Ramos (cell line): Measurements from ENCODE around the gene ZNF280D.
"Not testable (repeated sequence)": the region's sequence is repeated elsewhere in the genome, so short reads cannot be mapped to it uniquely, and the experiment has no call there.

Source experiments
- in situ Hi-C: fragments of 300-500 bp; cut with MboI; formaldehyde crosslinking; loops from one replicate; pipeline ENCODE4 v1.14.3; 2022; ENCODE audit warnings: low sequenced_read_pairs; ENCODE audit not compliant: unreplicated experiment

The ZNF280D gene

GRCh38 chr15:56719774-56720555 is 13.3 kb downstream of the ZNF280D start:
- in situ Hi-C loops, result no loop called here

- in situ Hi-C loops, result no loop called here
Measured at GRCh38 chr15:56719021-56719612, 14.2 kb downstream of the ZNF280D start.

- in situ Hi-C loops, result no loop called here
Measured at GRCh38 chr15:56718560-56718959, 14.7 kb downstream of the ZNF280D start.

- in situ Hi-C loops, result no loop called here
Measured at GRCh38 chr15:56716334-56716733, 17.0 kb downstream of the ZNF280D start.

- in situ Hi-C loops, result no loop called here
Measured at GRCh38 chr15:56715220-56715619, 18.1 kb downstream of the ZNF280D start.

- in situ Hi-C loops, result not testable (repeated sequence)
Measured at GRCh38 chr15:56709502-56709901, 23.8 kb downstream of the ZNF280D start.

- in situ Hi-C loops, result no loop called here
Measured at GRCh38 chr15:56699743-56700142, 33.6 kb downstream of the ZNF280D start.

GRCh38 chr15:56698270-56698669 is 35.0 kb downstream of the ZNF280D start:
- in situ Hi-C loops, result no loop called here

GRCh38 chr15:56693761-56694160 is 39.5 kb downstream of the ZNF280D start:
- in situ Hi-C loops, result no loop called here

- in situ Hi-C loops, result no loop called here
Measured at GRCh38 chr15:56690733-56691132, 42.6 kb downstream of the ZNF280D start.

- in situ Hi-C loops, result no loop called here
Measured at GRCh38 chr15:56683908-56684307, 49.4 kb downstream of the ZNF280D start.

GRCh38 chr15:56681113-56681512 is 52.2 kb downstream of the ZNF280D start:
- in situ Hi-C loops, result no loop called here

- in situ Hi-C loops, result no loop called here
Measured at GRCh38 chr15:56679225-56679624, 54.1 kb downstream of the ZNF280D start.

GRCh38 chr15:56678571-56678970 is 54.7 kb downstream of the ZNF280D start:
- in situ Hi-C loops, result no loop called here

GRCh38 chr15:56677271-56677670 is 56.0 kb downstream of the ZNF280D start:
- in situ Hi-C loops, result no loop called here

GRCh38 chr15:56675930-56676329 is 57.4 kb downstream of the ZNF280D start:
- in situ Hi-C loops, result no loop called here

GRCh38 chr15:56674857-56675256 is 58.5 kb downstream of the ZNF280D start:
- in situ Hi-C loops, result no loop called here

GRCh38 chr15:56672721-56673120 is 60.6 kb downstream of the ZNF280D start:
- in situ Hi-C loops, result no loop called here

- in situ Hi-C loops, result no loop called here
Measured at GRCh38 chr15:56667517-56667916, 65.8 kb downstream of the ZNF280D start.

- in situ Hi-C loops, result no loop called here
Measured at GRCh38 chr15:56660943-56661342, 72.4 kb downstream of the ZNF280D start.

GRCh38 chr15:56659197-56659596 is 74.1 kb downstream of the ZNF280D start:
- in situ Hi-C loops, result no loop called here

GRCh38 chr15:56654624-56655023 is 78.7 kb downstream of the ZNF280D start:
- in situ Hi-C loops, result no loop called here
